PFSK-1 (cell line): Measurements from ENCODE around the gene PILRB.

Source experiments
- POLR2AphosphoS5 ChIP-seq: IDR thresholded peaks from 2 replicates; pipeline ENCODE4 v1.6.1; 2012; ENCODE audit warnings: low read depth, mild to moderate bottlenecking, control low read depth, low read length, moderate library complexity
- REST ChIP-seq, 2 experiments: IDR thresholded peaks; 2 replicates each; pipeline versions ENCODE4 v1.6.1 to v1.8.0; 2011 to 2012; ENCODE audit warnings: low read depth in 2 of 2, low read length in 2 of 2, control low read depth in 1 of 2, inconsistent platforms in 1 of 2, mild to moderate bottlenecking in 1 of 2, moderate library complexity in 1 of 2; ENCODE audit not compliant: insufficient read depth in 1 of 2
- SIN3A ChIP-seq: IDR thresholded peaks from 2 replicates; pipeline ENCODE4 v1.6.1; 2012; ENCODE audit warnings: mild to moderate bottlenecking, low read length, moderate library complexity, borderline replicate concordance; ENCODE audit not compliant: insufficient read depth
- TAF1 ChIP-seq: IDR thresholded peaks from 2 replicates; pipeline ENCODE4 v1.6.1; 2012; ENCODE audit warnings: low read length, control low read depth, borderline replicate concordance; ENCODE audit not compliant: insufficient read depth

- TF ChIP-seq TAF1 (no peak), POLR2AphosphoS5 (no peak), REST (IDR thresholded peaks at IDR 0.05; ENCODE audit: insufficient read depth in 1 of 2, low read depth in 2 of 2, low read length in 2 of 2) (no peak), SIN3A (no peak)
Observed at GRCh38 chr7:100415448-100415847, 57.5 kb downstream of the PILRB start.
